Suppressor macrophage (primary cell): ENCODE measurements around the gene MGAT5.

Source experiments
- DNase-seq, 4 experiments: peaks; one replicate each; pipeline ENCODE4 v3.0.0-alpha.2; 2020 to 2022

The MGAT5 gene

DNA sequence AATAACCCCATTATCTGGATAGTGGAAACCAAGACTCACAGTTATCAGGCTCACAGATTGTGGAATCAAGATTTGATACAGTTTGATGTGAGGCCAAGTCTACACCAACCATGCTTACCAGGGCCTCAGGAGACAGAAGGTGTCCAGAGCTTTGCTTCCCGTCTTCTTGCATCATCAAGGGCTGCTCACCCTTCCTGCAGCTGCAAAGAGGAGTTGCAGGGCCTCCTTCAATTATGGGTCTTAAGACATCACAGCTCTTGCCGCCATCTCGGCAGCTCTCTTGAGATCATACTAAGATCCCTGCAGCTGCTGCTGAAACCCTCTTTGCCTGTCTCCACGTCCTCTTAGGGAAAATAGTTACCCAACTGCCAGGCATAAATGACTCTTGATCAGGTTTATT is 176.0 kb downstream of the MGAT5 start:
- no peak for DNase-seq

DNA sequence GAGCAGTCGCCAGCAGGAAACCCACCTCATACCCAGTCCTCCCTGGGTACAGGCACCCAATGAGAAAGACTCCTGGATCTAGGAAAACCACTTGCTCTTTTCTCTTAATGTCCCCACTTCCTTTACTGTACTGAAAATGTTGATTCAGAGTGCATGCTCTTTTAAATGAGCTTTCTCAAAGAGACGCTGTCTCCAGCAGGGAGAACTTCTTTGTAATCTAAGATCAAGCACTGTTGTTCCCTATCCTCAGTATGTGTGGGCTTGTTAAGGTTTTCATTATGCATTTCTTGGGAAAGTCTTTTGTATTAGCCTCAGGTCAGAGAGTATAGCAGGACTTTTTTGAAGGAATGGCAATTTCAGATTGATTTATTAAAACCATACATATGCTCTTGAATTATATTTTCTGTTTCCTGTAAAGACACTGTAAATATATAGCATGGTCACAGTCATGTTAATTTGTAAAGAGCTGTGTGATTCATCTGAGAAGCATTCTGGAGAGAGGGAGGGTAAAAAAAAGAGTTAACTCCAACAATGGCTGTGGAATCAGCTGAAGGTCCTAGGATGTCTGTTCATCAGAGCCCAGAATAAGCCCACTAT is 178.1 kb downstream of the MGAT5 start:
- no peak for DNase-seq

DNA sequence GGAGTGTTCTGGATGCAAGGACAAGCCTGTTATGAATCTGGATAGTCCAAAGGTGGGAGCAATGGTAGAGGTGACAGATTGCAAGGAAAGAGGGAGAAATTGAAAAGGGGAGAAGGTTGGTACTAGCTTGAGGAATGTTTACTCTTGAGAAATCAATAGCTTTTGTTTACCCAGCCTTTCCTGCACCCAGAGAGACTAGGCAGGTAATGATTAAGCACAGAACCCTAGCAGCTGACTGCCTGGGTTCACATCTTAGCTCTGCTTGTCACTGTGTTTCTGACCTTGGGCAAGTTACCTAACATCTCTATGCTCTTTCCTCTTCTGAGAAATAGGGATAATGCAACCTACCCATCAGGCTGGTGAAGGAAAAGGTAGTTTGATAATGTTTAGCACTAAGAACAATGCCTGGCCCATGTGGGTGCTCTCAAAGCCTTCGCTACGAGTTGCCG is 178.6 kb downstream of the MGAT5 start:
- DNase-seq, result no peak

DNA sequence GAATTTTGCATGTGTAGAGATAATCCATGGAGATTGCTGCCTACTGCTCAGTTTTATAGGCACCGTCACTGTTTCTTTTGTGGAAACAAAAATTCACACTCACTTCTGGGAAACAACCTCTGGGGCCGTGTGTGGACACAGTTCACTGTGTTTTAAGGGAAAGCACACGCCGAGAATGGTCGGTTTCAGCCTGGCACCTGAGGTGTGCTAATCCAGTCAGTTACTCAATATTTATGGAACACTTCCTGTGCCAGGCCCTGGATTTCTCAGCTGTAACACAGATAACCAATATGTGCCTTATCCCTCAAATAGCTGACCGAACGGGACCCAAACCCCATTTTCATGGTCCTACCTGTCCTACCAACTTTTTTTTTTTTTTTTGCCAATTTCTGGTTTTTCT is 179.6 kb downstream of the MGAT5 start:
- DNase-seq, result no peak

DNA sequence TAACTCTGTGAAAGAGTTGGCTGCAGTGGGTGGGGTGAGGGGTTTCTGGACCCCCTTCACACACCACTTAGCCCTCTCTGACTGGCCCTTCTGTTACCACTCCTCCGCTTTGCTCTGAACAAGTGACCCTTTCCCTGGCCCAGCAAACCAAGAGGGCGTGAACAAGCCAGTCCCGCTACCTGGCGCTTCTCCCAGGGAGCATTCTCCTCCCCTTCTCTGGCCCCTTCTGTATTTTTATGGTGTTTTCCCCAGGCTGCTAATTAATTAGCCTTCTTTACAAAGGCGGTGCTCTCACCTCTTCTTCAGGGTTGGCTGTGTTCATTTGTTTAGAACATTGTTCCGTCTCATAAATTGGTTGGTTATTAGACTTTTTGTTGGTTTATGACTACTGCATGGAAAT is 180.1 kb downstream of the MGAT5 start:
- no peak for DNase-seq

DNA sequence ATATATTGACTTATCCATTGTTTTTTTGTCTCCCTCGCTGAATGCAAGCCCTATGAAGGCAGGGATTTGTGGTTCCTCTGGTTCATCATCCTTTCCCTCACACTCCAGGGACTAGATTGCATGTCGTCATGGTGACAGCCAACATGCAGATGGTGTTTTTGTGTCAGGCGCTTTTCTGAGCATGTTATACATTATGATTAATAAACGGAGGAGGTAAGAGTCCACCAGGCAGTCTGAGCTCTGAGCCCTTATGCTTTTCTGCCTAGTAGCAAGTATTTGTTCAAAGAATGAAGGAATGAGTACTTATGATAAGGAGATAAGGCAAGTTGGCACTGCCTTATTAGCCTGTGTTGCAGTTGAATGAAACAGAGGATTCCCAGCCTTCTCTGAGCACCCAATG is 181.6 kb downstream of the MGAT5 start:
- no peak for DNase-seq

DNA sequence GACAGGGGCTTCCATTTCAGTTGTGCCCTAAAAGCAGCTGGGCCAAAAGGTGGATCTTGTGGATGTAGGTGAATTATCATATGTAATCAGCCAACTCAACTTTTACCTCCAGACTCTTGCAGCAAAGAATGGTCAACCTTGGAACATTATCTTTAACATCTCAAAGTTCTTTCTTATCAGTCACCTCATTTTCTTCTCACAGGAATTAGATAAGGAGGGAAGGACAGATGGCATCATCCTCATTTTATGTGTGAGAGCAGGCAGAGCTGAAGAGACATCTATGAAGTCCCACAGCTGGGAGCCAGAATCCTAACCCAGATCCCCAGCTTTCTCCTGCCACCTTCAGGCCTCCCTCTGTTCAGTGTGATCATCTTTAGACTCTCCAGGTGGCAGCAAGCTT is 182.1 kb downstream of the MGAT5 start:
- no peak for DNase-seq

DNA sequence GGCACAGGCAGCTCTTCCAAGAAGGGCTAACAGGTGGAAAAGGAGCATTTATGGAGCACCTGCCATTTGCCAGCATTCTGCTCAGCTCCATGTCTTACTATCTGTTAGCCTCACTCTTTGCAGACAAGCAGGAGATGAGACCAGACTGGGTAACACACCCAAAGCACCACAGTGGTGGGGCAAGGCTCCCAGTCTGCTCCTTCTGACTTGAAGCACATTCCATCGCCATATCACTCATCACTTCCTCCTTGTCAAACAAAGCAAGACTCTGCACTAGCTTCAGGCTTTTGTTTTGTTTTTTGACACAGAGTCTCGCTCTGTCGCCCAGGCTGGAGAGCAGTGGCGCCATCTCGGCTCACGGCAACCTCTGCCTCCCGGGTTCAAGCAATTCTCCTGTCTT is 182.8 kb downstream of the MGAT5 start:
- DNase-seq, result no peak

DNA sequence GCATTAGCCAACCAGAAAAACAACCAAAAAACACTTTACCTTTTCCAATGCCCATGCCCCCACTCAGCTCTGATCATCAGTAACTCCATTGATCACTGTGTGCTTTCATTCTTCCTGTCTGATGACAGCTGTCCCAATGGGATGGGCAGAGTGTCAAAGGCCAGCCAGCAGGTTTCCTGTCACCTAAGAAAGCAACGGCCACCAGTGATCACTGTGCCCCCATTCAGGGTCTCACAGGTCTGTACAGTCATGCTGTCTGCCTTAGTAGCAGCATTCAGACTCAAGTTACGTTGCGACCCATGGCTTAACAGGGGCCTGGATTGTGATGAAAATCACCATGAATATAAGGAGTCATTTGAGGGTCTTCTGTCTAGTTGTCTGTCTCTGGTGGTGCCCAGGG is 184.5 kb downstream of the MGAT5 start:
- DNase-seq, result no peak

DNA sequence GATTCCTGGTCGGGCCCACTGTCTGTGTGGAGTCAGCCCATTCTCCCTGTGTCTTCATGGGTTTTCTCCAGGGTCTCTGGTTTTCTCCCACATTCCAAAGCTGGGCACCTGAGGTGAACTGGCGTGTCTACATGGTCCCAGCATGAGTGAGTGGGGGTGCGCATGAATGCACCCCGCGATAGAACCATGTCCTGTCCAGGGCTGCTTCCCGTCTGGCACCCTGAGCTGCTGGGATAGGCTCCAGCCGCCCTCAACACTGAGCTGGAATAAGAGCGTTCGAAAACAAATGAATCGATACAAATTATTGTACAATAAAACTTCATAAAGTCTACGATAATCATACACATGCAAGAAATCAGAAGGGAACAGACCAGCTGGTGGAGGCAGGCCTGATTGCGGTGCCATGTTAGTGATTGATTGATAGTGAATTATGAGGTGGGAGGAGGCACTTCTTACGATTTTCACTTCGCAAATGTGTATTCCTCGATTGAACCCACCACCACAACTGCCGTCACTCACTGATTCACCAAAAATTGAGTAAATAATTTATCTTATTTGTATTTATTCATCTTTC is 186.6 kb downstream of the MGAT5 start:
- DNase-seq, result no peak

DNA sequence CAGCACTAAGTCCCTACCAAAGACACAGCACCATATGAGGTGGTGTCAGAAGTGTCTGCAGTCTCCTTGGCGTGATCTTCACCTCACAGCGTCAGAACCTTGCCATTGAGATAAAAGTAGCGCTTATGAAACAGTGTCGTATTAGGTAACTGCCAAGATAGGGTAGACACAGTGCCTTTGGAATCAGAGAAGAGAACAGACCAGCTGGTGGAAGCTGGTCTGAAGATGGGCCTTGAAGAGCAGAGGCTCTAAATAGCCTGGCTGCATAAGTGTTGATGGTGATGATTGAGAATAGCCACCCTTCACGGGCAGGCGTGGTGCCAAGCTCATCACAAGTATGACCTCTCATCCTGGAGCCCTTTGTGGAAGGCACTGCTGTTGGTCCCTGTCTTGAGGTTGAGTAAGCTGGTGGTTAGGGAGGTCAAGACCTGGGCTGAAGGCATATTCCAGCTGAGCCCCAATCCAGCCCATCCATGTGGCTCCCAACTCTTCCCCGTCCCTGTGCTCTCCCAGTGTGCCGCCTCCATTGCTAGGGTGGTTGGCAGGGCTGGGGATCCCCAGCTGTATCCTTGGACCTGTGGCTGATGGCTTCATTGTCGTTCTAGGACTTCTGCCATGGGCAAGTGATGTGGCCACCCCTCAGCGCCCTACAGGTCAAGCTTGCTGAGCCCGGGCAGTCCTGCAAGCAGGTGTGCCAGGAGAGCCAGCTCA is 187.4 kb downstream of the MGAT5 start:
- DNase-seq, result no peak

DNA sequence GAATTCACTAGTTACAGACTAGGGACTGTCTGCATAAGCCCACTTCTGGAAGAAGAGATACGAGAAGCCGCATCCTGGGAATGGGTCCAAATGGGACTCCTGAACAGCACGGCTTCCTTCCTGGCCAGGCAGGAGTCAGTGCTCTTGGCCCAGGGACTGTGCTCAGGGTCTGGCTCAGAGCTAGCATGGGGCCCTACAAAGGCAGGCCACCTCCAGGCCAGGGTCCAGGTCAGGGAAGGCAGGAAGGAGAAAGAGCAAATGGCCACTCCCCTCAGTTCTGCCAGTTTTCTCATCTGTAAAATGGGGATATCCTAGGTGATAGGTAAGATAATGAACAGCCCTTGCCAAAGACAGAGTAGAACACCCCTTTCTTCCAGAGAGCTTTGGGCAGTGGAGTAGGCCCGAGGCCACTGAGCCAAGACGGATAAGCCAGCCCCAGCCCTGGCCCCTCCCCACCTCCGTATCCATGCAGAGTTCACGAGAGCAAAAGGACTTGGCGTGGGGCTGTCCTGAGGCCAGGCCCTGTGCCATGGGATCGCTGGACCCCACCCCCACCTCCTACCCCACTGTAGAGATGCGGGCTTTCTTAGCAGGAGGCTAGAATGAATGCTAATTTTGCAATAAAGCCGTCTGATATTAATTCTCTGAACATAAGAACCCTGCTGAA is 190.1 kb downstream of the MGAT5 start:
- DNase-seq, result no peak

DNA sequence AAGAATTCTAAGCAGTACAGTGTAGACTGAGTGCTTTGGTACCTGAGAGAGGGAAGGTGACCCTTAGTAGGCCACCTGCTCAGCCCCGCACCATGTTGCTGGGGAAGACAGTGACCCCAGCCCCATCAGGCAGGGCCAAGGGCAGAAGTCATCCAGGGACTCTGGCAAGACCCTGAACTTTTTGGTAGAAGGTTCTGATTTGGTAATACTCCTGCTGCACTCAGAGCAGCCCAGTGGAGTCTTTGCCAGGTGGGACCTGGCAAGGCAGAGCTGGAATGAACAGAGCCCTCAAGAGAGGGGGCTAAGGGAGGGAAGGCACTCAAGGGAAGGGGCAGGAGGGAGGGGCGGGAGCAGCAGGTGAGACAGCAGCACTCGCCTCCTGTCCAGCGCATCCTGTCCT is 191.2 kb downstream of the MGAT5 start:
- no peak for DNase-seq

DNA sequence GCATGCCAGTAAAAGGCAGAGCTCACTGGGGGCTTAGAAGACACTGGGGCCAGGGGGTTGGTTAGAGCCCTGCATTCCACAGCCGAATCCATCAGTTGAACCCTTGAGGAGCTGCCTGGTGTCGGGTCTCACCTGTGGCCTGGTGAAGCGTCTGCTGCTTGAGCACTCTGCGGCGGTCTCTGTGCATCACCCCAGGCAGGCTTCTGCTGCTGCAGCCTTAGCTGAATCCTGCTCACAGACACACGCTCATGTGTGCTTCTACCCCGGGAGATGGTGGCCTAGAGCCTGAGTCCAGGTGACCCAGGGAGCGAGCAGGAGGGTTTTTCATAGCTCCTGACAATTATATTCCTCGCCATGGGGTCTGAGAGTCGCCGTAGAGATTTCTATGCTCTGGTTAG is 192.1 kb downstream of the MGAT5 start:
- no peak for DNase-seq

DNA sequence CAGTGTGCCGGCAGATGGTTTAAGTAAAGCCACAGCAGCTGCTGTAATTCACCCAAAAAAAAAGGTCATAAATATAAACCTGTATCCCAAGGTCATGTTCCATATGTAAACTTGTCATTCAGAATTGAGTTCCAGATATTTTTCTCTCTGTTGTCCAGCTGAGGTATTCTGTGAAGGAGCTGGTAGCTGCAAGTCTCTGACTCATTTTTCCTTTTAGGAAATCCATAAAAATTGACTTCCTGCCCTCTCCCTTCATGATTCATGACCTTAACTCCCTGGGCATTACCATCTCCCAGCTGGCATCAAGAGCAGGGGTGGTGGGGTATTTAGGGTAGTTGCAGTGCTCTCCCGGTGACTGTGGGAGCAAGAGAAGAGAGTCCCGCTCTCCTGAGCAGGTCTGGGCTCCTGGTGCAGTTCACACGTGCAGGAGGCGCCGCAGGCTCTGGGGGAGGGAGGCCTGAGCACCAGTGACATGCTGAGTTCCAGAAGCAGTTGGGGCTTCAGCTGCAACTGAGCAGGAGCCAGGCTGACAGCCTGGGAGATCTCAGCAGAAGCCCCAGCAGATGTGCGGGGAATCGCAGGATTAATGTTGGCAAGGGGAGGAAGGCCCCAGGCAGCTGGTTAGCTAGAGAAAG is 192.6 kb downstream of the MGAT5 start:
- no peak for DNase-seq

DNA sequence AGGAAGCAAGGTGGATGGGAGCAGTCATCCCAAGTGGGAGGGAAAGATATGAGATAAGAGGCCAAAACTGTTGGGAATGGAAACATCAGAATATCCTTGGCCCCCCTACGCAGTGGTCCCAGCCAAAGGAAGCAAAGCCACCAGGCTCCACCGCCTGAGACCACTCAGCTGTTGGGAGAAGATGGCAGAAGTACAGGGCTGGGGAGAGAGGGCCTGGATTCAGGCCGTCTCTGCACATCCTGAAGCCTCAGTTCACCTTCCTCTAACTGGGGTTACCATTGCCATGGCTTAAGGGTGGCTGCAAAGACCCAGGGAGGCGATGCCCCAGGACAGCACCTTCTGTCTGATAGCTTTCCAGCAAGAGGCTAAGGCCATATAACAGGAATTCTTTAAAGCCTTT is 193.8 kb downstream of the MGAT5 start:
- DNase-seq, result no peak

DNA sequence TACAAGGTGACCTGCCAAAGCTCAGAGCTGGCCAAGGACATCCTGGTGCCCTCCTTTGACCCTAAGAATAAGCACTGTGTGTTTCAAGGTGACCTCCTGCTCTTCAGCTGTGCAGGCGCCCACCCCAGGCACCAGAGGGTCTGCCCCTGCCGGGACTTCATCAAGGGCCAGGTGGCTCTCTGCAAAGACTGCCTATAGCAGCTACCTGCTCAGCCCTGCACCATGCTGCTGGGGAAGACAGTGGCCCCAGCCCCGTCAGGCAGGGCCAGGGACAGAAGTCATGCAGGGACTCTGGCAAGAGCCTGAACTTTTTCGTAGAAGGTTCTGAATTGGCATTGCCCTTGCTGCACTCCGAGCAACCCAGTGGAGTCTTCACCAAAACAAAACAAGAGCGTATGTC is 194.8 kb downstream of the MGAT5 start:
- DNase-seq, result no peak

DNA sequence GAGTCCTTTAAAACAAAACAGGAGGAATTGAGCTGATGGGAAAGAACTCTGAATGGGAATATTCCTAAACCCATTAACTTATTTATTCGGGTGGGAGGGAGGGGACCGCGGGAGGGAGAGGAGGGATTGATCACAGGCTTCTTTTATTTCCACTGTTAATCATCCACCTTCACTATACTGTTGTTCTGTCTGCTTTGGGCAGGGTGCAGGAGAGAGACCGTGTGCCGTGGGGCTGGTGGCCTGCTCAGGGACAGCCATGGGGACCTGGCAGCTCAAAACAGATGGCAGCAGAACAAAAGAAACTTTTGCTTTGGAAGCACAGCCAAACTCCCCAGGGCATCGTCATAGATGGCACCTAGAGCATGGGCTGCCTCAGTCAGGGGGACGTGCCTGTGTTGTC is 195.3 kb downstream of the MGAT5 start:
- DNase-seq, result no peak

DNA sequence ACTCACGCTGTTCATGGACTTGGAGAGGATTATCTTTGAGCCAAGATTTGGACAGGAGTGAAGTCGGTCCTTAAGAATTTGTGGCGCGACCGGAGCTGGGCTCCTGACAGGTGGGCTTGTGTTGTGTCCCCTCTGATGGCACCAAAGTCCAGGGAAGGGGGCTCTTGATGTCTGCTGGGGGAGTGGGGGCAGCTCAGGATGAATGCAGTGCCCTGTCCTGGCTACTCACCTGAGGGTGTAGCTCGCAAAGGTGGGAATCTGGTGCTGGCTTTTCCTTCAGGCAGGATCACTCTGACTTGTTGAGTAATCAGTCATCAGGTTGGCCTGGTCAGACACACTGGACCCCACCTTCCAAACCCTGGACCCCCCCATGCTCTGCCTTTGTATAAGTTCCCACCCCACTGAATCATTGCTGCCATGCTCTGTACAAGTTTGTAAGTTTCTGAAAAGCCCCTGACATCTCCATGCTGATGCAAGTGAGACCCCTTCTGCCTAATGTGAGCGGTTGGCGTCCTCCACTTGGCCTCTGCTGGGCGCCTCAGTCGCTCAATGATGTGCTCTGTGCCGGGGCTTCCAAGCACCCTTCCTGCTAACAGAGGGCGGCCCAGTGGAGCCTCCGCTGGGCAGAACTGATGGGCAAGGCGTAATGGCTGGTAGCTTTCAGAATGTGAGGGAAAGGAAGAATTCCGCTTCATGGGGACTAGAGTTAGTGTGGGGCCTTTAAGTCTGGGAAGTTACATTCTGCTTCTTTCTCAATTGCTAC is 196.1 kb downstream of the MGAT5 start:
- no peak for DNase-seq

DNA sequence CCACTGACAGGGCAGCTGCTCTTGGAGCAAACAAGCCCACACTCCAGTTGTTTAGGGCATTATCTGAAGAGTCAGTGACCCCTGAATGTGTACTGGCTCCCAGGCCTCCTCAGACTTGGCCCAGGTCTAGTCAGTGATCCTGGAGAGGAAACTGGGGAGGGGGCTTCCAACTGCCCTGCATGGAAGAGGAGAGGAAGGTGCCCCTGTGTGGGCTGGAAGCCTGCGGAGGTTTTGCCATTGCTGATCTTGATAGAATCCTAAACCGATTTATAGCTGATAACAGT is 197.4 kb downstream of the MGAT5 start:
- DNase-seq, result no peak

DNA sequence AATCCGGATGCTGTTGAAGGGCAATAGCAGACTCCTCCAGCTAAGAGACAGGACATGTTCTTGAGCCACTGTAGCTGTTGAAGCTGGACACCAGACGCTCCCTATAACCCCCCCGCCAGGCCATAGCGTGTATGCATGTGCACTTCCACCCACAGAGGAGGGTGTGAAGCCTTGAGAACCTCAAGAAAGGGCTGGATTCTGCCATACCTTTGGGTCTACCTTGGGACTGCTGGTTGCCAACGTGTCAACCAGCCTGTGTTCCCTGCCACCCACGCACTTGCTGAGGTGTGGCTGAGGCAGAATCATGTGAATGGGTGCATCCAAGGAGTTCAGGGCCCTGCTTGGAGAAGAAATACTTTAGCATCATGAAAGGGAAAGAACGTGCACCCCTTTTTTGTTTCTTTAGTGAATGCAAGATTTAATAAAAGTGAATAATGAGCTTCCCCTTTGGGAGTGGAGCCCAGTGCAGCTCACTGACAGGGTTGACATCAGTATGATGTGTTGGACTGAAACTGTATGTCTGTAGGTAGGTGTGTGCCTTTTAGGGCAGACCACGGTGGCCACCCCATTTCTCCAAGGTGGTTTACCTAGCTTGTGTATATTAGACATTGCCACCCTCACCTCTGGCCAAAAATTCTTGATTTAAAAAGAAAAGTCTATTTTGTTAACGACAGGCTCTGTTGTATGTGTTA is 198.3 kb downstream of the MGAT5 start:
- no peak for DNase-seq

DNA sequence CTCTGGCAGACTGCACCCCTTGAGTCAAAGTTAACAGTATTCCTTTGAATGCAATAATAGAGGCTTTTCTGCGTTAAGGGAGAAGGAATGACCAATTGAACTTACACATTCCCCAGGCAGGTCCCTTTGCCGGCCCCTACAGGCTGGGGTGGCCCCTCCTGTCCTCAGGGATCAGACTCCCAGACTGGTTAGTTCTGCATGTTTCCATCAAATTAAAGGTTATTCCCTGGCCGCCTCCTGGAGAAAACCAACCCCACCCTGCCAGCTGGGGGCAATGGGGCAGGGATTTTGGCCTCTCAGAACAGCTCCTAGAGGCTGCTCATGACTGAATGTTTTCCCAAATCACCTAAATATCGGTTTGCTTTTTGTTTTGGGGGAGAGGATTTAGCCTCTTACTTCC is 199.6 kb downstream of the MGAT5 start:
- DNase-seq, result no peak
